Parathyroid adenoma (tissue), 2 donors: ENCODE data around the gene C12orf76.
"Not testable (repeated sequence)": the region's sequence is repeated elsewhere in the genome, so short reads cannot be mapped to it uniquely, and the experiment has no call there.

Experiments
- H2AFZ ChIP-seq: fragments of 300-600 bp; sonication (generic); one replicate; pipeline ENCODE4 v1.7.0; 2017; ENCODE audit warnings: antibody characterized with exemption, mild to moderate bottlenecking
- H3K27ac ChIP-seq: fragments of 300-600 bp; sonication (generic); one replicate; pipeline ENCODE4 v1.7.0; 2017
- H3K27me3 ChIP-seq: fragments of 300-600 bp; sonication (generic); one replicate; pipeline ENCODE4 v1.7.0; 2017; ENCODE audit warnings: low read length; ENCODE audit not compliant: control insufficient read depth, insufficient read depth
- H3K36me3 ChIP-seq: fragments of 300-600 bp; sonication (generic); one replicate; pipeline ENCODE4 v1.7.0; 2017; ENCODE audit warnings: low read length; ENCODE audit not compliant: control insufficient read depth, insufficient read depth
- H3K4me1 ChIP-seq: fragments of 300-600 bp; sonication (generic); one replicate; pipeline ENCODE4 v1.7.0; 2017; ENCODE audit warnings: control low read depth
- H3K4me2 ChIP-seq: fragments of 300-600 bp; sonication (generic); one replicate; pipeline ENCODE4 v1.7.0; 2017; ENCODE audit warnings: low read length
- H3K4me3 ChIP-seq: fragments of 300-600 bp; sonication (generic); one replicate; pipeline ENCODE4 v1.7.0; 2017; ENCODE audit warnings: low read depth, low read length
- H3K79me2 ChIP-seq: fragments of 300-600 bp; sonication (generic); one replicate; pipeline ENCODE4 v1.7.0; 2017; ENCODE audit warnings: control low read depth
- H3K9ac ChIP-seq: fragments of 300-600 bp; sonication (generic); one replicate; pipeline ENCODE4 v1.7.0; 2017; ENCODE audit warnings: mild to moderate bottlenecking
- H3K9me3 ChIP-seq: fragments of 300-600 bp; sonication (generic); one replicate; pipeline ENCODE4 v1.7.0; 2017; ENCODE audit warnings: low read length; ENCODE audit not compliant: control insufficient read depth
- CTCF ChIP-seq: fragments of 300-600 bp; sonication (generic); IDR thresholded peaks from one replicate; pipeline ENCODE4 v1.7.0; 2017; ENCODE audit warnings: antibody characterized with exemption, mild to moderate bottlenecking
- donor health status: primary hyperparathyroidism.

The C12orf76 gene

GRCh38 chr12:110077800-110078199 is 29.5 kb upstream of the C12orf76 start:
- Histone ChIP-seq H3K79me2 (no peaks in the 10 kb centered on the region), H3K4me2 (no peak overlapping the region), H3K9ac (no peak overlapping the region)

GRCh38 chr12:110075880-110076279 is 27.6 kb upstream of the C12orf76 start:
- Histone ChIP-seq H3K36me3 (no peaks in the 10 kb centered on the region), H3K79me2 (no peaks in the 10 kb centered on the region), H3K4me2 (no peak overlapping the region), H3K4me1 (no peaks in the 10 kb centered on the region), H3K27me3 (no peaks in the 10 kb centered on the region), H3K27ac (no peak overlapping the region), H3K9me3 (no peaks in the 10 kb centered on the region), H2AFZ (no peak overlapping the region), H3K4me3 (no peak overlapping the region), H3K9ac (no peak overlapping the region)
- no peak for TF ChIP-seq CTCF

More at GRCh38 chr12:110077800-110078199, 29.5 kb upstream of the C12orf76 start:
- Histone ChIP-seq H3K27ac (no peak overlapping the region), H3K4me1 (no peaks in the 10 kb centered on the region), H3K4me3 (no peak overlapping the region), H2AFZ (no peak overlapping the region), H3K36me3 (no peaks in the 10 kb centered on the region), H3K27me3 (no peaks in the 10 kb centered on the region), H3K9me3 (no peaks in the 10 kb centered on the region)
- no peak for TF ChIP-seq CTCF

- no peak overlapping the region for H3K4me2 ChIP-seq
- no peaks in the 10 kb centered on the region for H3K36me3 ChIP-seq
- TF ChIP-seq CTCF = no peak
- H3K27ac ChIP-seq = no peak overlapping the region
- H3K9ac ChIP-seq = no peak overlapping the region
- no peak overlapping the region for H3K4me3 ChIP-seq
- no peaks in the 10 kb centered on the region for H3K4me1 ChIP-seq
- H2AFZ ChIP-seq = no peak overlapping the region
- H3K27me3 ChIP-seq = no peaks in the 10 kb centered on the region
- no peaks in the 10 kb centered on the region for H3K79me2 ChIP-seq
- H3K9me3 ChIP-seq = no peaks in the 10 kb centered on the region
Observed at GRCh38 chr12:110074089-110074488, 25.8 kb upstream of the C12orf76 start.

- TF ChIP-seq CTCF = no peak
- Histone ChIP-seq H3K9me3 (no peaks in the 10 kb centered on the region), H2AFZ (peak overlapping the region; percentile 35), H3K4me3 (no peak overlapping the region), H3K27ac (no peak overlapping the region), H3K9ac (no peak overlapping the region), H3K4me1 (no peaks in the 10 kb centered on the region), H3K79me2 (no peaks in the 10 kb centered on the region), H3K27me3 (no peaks in the 10 kb centered on the region), H3K36me3 (no peaks in the 10 kb centered on the region), H3K4me2 (no peak overlapping the region)
Observed at GRCh38 chr12:110073049-110073831, 24.9 kb upstream of the C12orf76 start.

- H3K9ac ChIP-seq = not testable (repeated sequence)
Observed at GRCh38 chr12:110072636-110073035, 24.3 kb upstream of the C12orf76 start.

More at GRCh38 chr12:110072636-110073035, 24.3 kb upstream of the C12orf76 start:
- not testable (repeated sequence) for H3K4me2 ChIP-seq, H2AFZ ChIP-seq, H3K27me3 ChIP-seq, H3K79me2 ChIP-seq, H3K36me3 ChIP-seq, H3K4me3 ChIP-seq, H3K27ac ChIP-seq, H3K4me1 ChIP-seq, H3K9me3 ChIP-seq
